Fibroblast of lung (primary cell): ENCODE results near the gene NUB1. TPM values are rescaled to one million over a fixed set of nuclear protein-coding genes. Genes with fewer than 3 reads are reported as not detected.

Experiments used
- DNase-seq, 2 donors: peaks; one replicate each; pipeline versions ENCODE4 v3.0.0 to v3.0.0-alpha.2; 2010; ENCODE audit warnings: low read depth in 2 of 2
- H2AFZ ChIP-seq: 2 replicates; pipeline ENCODE4 v1.5.1; 2012; ENCODE audit warnings: low read length, control low read depth, inconsistent platforms
- H3K27ac ChIP-seq: 2 replicates; pipeline ENCODE4 v1.5.1; 2011; ENCODE audit warnings: low read length, control low read depth; ENCODE audit not compliant: insufficient read depth
- H3K27me3 ChIP-seq: 2 replicates; pipeline ENCODE4 v1.5.1; 2011; ENCODE audit warnings: mild to moderate bottlenecking, low read length; ENCODE audit not compliant: control insufficient read depth, insufficient read depth
- H3K36me3 ChIP-seq: 2 replicates; pipeline ENCODE4 v1.5.1; 2011; ENCODE audit warnings: low read length; ENCODE audit not compliant: control insufficient read depth, insufficient read depth
- H3K4me1 ChIP-seq: 2 replicates; pipeline ENCODE4 v1.5.1; 2011; ENCODE audit warnings: low read length; ENCODE audit not compliant: control insufficient read depth, insufficient read depth; ENCODE audit errors: extremely low read depth
- H3K4me2 ChIP-seq: 2 replicates; pipeline ENCODE4 v1.5.1; 2011; ENCODE audit warnings: low read length, control low read depth; ENCODE audit not compliant: insufficient read depth; ENCODE audit errors: extremely low read depth
- H3K4me3 ChIP-seq, 4 experiments: fragments of 200-600 bp in 1 of 4; sonication (generic) in 1 of 4; replicated peaks in 1 of 4; 2 replicates each; pipeline ENCODE4 v1.5.1; 2011 to 2016; ENCODE audit warnings: low read length in 4 of 4, low read depth in 3 of 4, mild to moderate bottlenecking in 3 of 4, control low read depth in 2 of 4, inconsistent platforms in 1 of 4, mixed read lengths in 1 of 4; ENCODE audit not compliant: insufficient read depth in 1 of 4; ENCODE audit errors: control extremely low read depth in 1 of 4
- H3K79me2 ChIP-seq: 2 replicates; pipeline ENCODE4 v1.5.1; 2012; ENCODE audit warnings: mild to moderate bottlenecking, low read length, inconsistent platforms; ENCODE audit not compliant: control insufficient read depth, insufficient read depth
- H3K9ac ChIP-seq: 2 replicates; pipeline ENCODE4 v1.5.1; 2011; ENCODE audit warnings: mild to moderate bottlenecking, low read length, control low read depth; ENCODE audit not compliant: insufficient read depth
- H3K9me3 ChIP-seq: 2 replicates; pipeline ENCODE4 v1.5.1; 2012; ENCODE audit warnings: low read depth, low read length; ENCODE audit not compliant: control insufficient read depth, insufficient read depth
- H4K20me1 ChIP-seq: 2 replicates; pipeline ENCODE4 v1.5.1; 2011; ENCODE audit warnings: low read length; ENCODE audit not compliant: control insufficient read depth, insufficient read depth; ENCODE audit errors: extremely low read depth
- EZH2 ChIP-seq: IDR thresholded peaks from 2 replicates; pipeline ENCODE4 v1.5.1; 2012; ENCODE audit warnings: low read length, control low read depth, mild to moderate bottlenecking; ENCODE audit errors: missing control alignments
- polyA plus RNA-seq, 2 donors: library from polyadenylated mRNA; depleted of rRNA in 1 of 2; stranded (reverse) in 1 of 2; unstranded in 1 of 2; fragments of >200 nt; gene quantifications; 2 replicates each; pipeline ENCODE4 v1.2.1, GENCODE V29; 2011 to 2012; ENCODE audit warnings: missing spikeins in 1 of 2
- total RNA-seq: library from RNA; depleted of rRNA; stranded (reverse); fragments of >200 nt; gene quantifications from 2 replicates; pipeline ENCODE4 v1.2.1, GENCODE V29; 2014
- TF ChIP-seq, protein P1 (sequence below), 2 donors: IDR thresholded peaks in 1 of 2; conservative IDR thresholded peaks in 1 of 2; 1 replicate in 1 of 2; 2 replicates in 1 of 2; pipeline ENCODE4 v1.5.1; 2011 to 2012; ENCODE audit warnings: low read length in 2 of 2, control low read depth in 1 of 2, inconsistent platforms in 1 of 2, low read depth in 1 of 2, mild to moderate bottlenecking in 1 of 2

The NUB1 gene
- total and polyA plus RNA-seq, 2 donors (not counting 1 experiment from before 2014, with no cell fraction given): 44.4 to 77.7 TPM

- Histone ChIP-seq H3K9me3 (no peaks in the 10 kb centered on the region), H3K4me1 (peaks cover 9% of the 10 kb centered on the region), H3K4me2 (no peak overlapping the region), H3K27me3 (peaks cover 6% of the 10 kb centered on the region), H3K79me2 (no peaks in the 10 kb centered on the region), H2AFZ (no peak overlapping the region), H3K9ac (no peak overlapping the region), H3K27ac (no peak overlapping the region), H3K36me3 (no peaks in the 10 kb centered on the region), H4K20me1 (no peaks in the 10 kb centered on the region), H3K4me3 (no peak overlapping the region)
- DNase-seq: no peak
- TF ChIP-seq, protein P1, sequence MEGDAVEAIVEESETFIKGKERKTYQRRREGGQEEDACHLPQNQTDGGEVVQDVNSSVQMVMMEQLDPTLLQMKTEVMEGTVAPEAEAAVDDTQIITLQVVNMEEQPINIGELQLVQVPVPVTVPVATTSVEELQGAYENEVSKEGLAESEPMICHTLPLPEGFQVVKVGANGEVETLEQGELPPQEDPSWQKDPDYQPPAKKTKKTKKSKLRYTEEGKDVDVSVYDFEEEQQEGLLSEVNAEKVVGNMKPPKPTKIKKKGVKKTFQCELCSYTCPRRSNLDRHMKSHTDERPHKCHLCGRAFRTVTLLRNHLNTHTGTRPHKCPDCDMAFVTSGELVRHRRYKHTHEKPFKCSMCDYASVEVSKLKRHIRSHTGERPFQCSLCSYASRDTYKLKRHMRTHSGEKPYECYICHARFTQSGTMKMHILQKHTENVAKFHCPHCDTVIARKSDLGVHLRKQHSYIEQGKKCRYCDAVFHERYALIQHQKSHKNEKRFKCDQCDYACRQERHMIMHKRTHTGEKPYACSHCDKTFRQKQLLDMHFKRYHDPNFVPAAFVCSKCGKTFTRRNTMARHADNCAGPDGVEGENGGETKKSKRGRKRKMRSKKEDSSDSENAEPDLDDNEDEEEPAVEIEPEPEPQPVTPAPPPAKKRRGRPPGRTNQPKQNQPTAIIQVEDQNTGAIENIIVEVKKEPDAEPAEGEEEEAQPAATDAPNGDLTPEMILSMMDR (conservative IDR thresholded peaks at IDR 0.05 in 1 of 2, IDR thresholded peaks at IDR 0.05 in 1 of 2; ENCODE audit: low read depth in 1 of 2, low read length in 2 of 2): no peak
These were observed 34.1 kb upstream of the NUB1 start for GRCh38 chr7:151307536-151307935.

DNA sequence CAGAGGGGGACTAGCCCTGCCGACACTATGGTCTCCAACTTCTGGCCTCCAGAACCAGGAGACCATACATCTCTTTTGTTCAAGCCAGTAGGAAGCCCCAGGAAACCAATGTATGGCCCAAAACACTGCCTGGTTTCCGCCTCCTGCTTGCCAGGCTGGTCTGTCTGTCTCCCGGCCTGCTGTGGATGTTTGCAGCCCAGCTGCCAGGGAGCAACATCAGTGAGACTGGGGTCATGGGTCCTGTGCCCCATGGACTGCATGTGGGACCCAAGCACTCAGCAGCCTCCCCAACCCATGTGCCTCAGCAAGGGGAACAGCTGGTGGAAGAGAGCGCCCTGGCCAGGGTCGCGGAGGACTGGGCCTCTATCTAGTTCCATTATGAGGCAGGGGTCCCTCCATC, 33.4 kb upstream of the NUB1 start:
- H3K36me3 ChIP-seq: no peaks in the 10 kb centered on the region
- DNase-seq: no peak
- H3K4me2 ChIP-seq: no peak overlapping the region
- no peak for TF ChIP-seq EZH2
- TF ChIP-seq, protein P1 (conservative IDR thresholded peaks at IDR 0.05 in 1 of 2, IDR thresholded peaks at IDR 0.05 in 1 of 2; ENCODE audit: low read depth in 1 of 2, low read length in 2 of 2): no peak
- H3K4me3 ChIP-seq: no peak overlapping the region
- no peak overlapping the region for H2AFZ ChIP-seq
- no peaks in the 10 kb centered on the region for H3K79me2 ChIP-seq
- no peaks in the 10 kb centered on the region for H3K9me3 ChIP-seq
- no peak overlapping the region for H3K9ac ChIP-seq
- H3K4me1 ChIP-seq: peaks cover 9% of the 10 kb centered on the region
- no peaks in the 10 kb centered on the region for H4K20me1 ChIP-seq
- H3K27me3 ChIP-seq: peaks cover 4% of the 10 kb centered on the region
- no peak overlapping the region for H3K27ac ChIP-seq

GRCh38 chr7:151308791-151309190, 32.8 kb upstream of the NUB1 start:
- Histone ChIP-seq H2AFZ (no peak overlapping the region), H3K4me1 (peaks cover 14% of the 10 kb centered on the region), H3K36me3 (no peaks in the 10 kb centered on the region), H4K20me1 (no peaks in the 10 kb centered on the region), H3K27me3 (peaks cover 4% of the 10 kb centered on the region), H3K9ac (no peak overlapping the region), H3K27ac (no peak overlapping the region), H3K9me3 (no peaks in the 10 kb centered on the region), H3K79me2 (no peaks in the 10 kb centered on the region), H3K4me2 (no peak overlapping the region), H3K4me3 (no peak overlapping the region)
- DNase-seq: no peak
- TF ChIP-seq EZH2: no peak
- TF ChIP-seq, protein P1 (conservative IDR thresholded peaks at IDR 0.05 in 1 of 2, IDR thresholded peaks at IDR 0.05 in 1 of 2; ENCODE audit: low read depth in 1 of 2, low read length in 2 of 2): no peak
